CD4-positive, alpha-beta T cell treated with Interleukin-4 for 4 hours (primary cell): ENCODE results near the gene SASH1.
"Not testable (repeated sequence)": the region's sequence is repeated elsewhere in the genome, so short reads cannot be mapped to it uniquely, and the experiment has no call there.

ENCODE experiments used
- DNase-seq: peaks from one replicate; pipeline ENCODE4 v3.0.0-alpha.2; 2020

SASH1 gene

GRCh38 chr6:148563066-148563465 is 220.4 kb downstream of the SASH1 start:
- DNase-seq, result no peak

- no peak for DNase-seq
These were observed 221.9 kb downstream of the SASH1 start for GRCh38 chr6:148564494-148565035.

GRCh38 chr6:148565321-148565926 is 222.8 kb downstream of the SASH1 start:
- no peak for DNase-seq

GRCh38 chr6:148565930-148566663 is 223.5 kb downstream of the SASH1 start:
- DNase-seq, result peak; percentile 28

- DNase-seq, result peak; percentile 29
These were observed 224.2 kb downstream of the SASH1 start for GRCh38 chr6:148566664-148567350.

- DNase-seq, result no peak
These were observed 227.8 kb downstream of the SASH1 start for GRCh38 chr6:148570456-148570855.

- no peak for DNase-seq
These were observed 230.2 kb downstream of the SASH1 start for GRCh38 chr6:148572676-148573335.

GRCh38 chr6:148573922-148574321 is 231.3 kb downstream of the SASH1 start:
- no peak for DNase-seq

- DNase-seq, result peak; percentile 39
These were observed 235.2 kb downstream of the SASH1 start for GRCh38 chr6:148577687-148578488.

- no peak for DNase-seq
These were observed 235.8 kb downstream of the SASH1 start for GRCh38 chr6:148578489-148578814.

GRCh38 chr6:148578837-148579565 is 236.4 kb downstream of the SASH1 start:
- DNase-seq, result no peak

GRCh38 chr6:148580442-148580841 is 237.8 kb downstream of the SASH1 start:
- no peak for DNase-seq

GRCh38 chr6:148583631-148584030 is 241.0 kb downstream of the SASH1 start:
- DNase-seq, result no peak

GRCh38 chr6:148585641-148586040 is 243.0 kb downstream of the SASH1 start:
- DNase-seq, result not testable (repeated sequence)

- no peak for DNase-seq
These were observed 248.2 kb downstream of the SASH1 start for GRCh38 chr6:148590883-148591282.

GRCh38 chr6:148591656-148592055 is 249.0 kb downstream of the SASH1 start:
- no peak for DNase-seq

GRCh38 chr6:148593130-148593812 is 250.6 kb downstream of the SASH1 start:
- no peak for DNase-seq

GRCh38 chr6:148593813-148594170 is 251.2 kb downstream of the SASH1 start:
- no peak for DNase-seq

- no peak for DNase-seq
These were observed 252.9 kb downstream of the SASH1 start for GRCh38 chr6:148595550-148595949.

- no peak for DNase-seq
These were observed 254.3 kb downstream of the SASH1 start for GRCh38 chr6:148596891-148597455.

- DNase-seq, result no peak
These were observed 256.1 kb downstream of the SASH1 start for GRCh38 chr6:148598724-148599123.
